ENCODE data around the gene CRCP. TPM values are rescaled to one million over a fixed set of nuclear protein-coding genes. Genes with fewer than 3 reads are reported as not detected.

The CRCP gene
- total RNA-seq, 1 donor from 2014 or later: 26.8 TPM

DNA sequence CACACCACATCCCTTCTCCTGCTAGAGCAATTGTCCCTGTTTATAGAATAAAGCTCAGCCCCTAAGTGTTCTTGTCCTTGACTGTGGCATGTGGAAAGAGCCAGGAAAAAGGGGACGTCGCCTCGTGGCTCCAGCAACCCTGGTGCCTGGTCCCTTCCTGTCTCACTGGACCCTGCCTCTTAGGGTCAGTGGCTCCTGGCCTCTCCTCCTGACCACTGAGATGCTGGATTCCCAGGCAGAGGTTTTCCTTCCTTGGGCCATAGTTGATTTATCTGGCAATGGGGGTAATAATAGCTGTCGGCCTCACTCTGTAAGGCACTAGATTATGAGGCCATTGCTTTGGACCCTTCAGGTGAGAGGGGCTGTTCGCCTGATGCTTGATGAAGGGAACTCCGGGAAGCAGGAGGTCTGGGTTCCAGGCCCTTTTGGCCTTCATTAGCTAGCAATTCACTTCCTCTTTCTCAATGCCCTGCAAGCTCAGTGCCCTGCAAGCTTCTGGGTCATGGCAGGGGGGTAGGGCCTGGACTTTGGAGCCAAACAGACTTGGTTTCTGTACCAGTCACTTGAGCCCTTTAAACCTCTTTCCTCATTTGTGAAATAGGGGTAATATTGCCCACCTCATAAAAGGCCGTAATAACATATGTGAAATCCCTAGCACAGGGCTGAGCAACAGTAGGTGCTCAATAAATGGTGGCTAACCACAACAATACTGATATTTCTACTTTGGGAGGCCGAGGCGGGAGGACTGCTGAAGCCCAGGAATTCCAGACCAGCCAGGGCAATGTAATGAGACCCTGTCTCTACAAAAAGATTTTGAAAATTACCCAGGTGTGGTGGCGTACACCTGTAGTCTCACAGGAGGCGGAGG is 38.0 kb upstream of the CRCP start:
- peak overlapping the region; percentile 94 for H3K4me2 ChIP-seq (ENCODE audit: low read length)
- H3K4me1 Mint-ChIP-seq (ENCODE audit: low read depth, unreplicated experiment): peaks cover 15% of the 10 kb centered on the region
- peak overlapping the region; percentile 49 for H3K27ac ChIP-seq (ENCODE audit: low read depth, low read length)
- no peaks in the 10 kb centered on the region for H3K36me3 ChIP-seq (ENCODE audit: insufficient read depth, low read length)
- no peaks in the 10 kb centered on the region for H3K27me3 Mint-ChIP-seq (ENCODE audit: low read depth, unreplicated experiment)
- peaks cover 32% of the 10 kb centered on the region for H3K79me2 ChIP-seq (ENCODE audit: insufficient read depth, low read length)
- H3K4me3 ChIP-seq (ENCODE audit: insufficient read depth, low read depth, low read length): peak overlapping the region; percentile 88
- H3K4me3 Mint-ChIP-seq (ENCODE audit: unreplicated experiment): peak overlapping the region; percentile 81
- no peak for TF ChIP-seq EZH2 (IDR thresholded peaks at IDR 0.05; ENCODE audit: insufficient read depth, low read length)
- TF ChIP-seq, protein P1, sequence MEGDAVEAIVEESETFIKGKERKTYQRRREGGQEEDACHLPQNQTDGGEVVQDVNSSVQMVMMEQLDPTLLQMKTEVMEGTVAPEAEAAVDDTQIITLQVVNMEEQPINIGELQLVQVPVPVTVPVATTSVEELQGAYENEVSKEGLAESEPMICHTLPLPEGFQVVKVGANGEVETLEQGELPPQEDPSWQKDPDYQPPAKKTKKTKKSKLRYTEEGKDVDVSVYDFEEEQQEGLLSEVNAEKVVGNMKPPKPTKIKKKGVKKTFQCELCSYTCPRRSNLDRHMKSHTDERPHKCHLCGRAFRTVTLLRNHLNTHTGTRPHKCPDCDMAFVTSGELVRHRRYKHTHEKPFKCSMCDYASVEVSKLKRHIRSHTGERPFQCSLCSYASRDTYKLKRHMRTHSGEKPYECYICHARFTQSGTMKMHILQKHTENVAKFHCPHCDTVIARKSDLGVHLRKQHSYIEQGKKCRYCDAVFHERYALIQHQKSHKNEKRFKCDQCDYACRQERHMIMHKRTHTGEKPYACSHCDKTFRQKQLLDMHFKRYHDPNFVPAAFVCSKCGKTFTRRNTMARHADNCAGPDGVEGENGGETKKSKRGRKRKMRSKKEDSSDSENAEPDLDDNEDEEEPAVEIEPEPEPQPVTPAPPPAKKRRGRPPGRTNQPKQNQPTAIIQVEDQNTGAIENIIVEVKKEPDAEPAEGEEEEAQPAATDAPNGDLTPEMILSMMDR (IDR thresholded peaks at IDR 0.05; ENCODE audit: insufficient read depth, low read depth, low read length): no peak
- no peaks in the 10 kb centered on the region for H3K9me3 Mint-ChIP-seq (ENCODE audit: unreplicated experiment)
- H4K20me1 ChIP-seq (ENCODE audit: insufficient read depth, low read length): peaks cover 7% of the 10 kb centered on the region
- H3K9me3 ChIP-seq (ENCODE audit: insufficient read depth, low read depth, low read length): no peaks in the 10 kb centered on the region
- no peak overlapping the region for H3K27ac Mint-ChIP-seq (ENCODE audit: unreplicated experiment)
- DNase-seq (ENCODE audit: low read depth) (no peak), FAIRE-seq (no peak)
- no peaks in the 10 kb centered on the region for H3K27me3 ChIP-seq (ENCODE audit: insufficient read depth, low read length)
- peaks cover 8% of the 10 kb centered on the region for H3K4me1 ChIP-seq (ENCODE audit: insufficient read depth, low read length)
- H3K9ac ChIP-seq (ENCODE audit: low read length): peak overlapping the region; percentile 85
- H3K36me3 Mint-ChIP-seq (ENCODE audit: low read depth, unreplicated experiment): no peaks in the 10 kb centered on the region
- peak overlapping the region; percentile 94 for H2AFZ ChIP-seq (ENCODE audit: low read depth, low read length)

DNA sequence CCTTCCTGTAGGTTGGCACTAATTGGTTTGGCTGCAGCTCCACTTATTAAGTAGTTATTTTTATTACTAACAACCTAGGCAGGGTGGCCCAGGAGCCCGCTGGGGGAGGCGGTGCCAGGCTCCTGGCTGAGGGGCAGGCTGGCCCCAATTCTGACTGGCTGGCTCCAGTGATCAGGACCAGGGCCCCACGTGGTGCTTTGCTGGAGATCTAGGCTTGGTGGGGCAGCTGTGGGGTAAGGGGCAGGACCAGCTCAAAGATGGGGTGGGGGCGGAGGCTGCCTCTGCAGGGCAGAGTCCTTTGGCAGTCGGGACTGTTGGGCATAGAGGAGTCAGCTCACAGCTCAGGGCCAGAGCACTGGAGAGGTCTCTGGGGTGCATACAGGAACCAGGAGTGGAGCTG is 36.6 kb upstream of the CRCP start:
- peaks cover 32% of the 10 kb centered on the region for H3K79me2 ChIP-seq (ENCODE audit: insufficient read depth, low read length)
- Mint-ChIP-seq H3K4me1 (ENCODE audit: low read depth, unreplicated experiment) (peaks cover 7% of the 10 kb centered on the region), H3K9me3 (ENCODE audit: unreplicated experiment) (no peaks in the 10 kb centered on the region), H3K27ac (ENCODE audit: unreplicated experiment) (no peak overlapping the region), H3K27me3 (ENCODE audit: low read depth, unreplicated experiment) (no peaks in the 10 kb centered on the region), H3K4me3 (ENCODE audit: unreplicated experiment) (peak overlapping the region; percentile 57), H3K36me3 (ENCODE audit: low read depth, unreplicated experiment) (peaks cover 6% of the 10 kb centered on the region)
- no peak overlapping the region for H3K9ac ChIP-seq (ENCODE audit: low read length)
- H3K27ac ChIP-seq (ENCODE audit: low read depth, low read length): no peak overlapping the region
- no peaks in the 10 kb centered on the region for H3K36me3 ChIP-seq (ENCODE audit: insufficient read depth, low read length)
- no peaks in the 10 kb centered on the region for H3K9me3 ChIP-seq (ENCODE audit: insufficient read depth, low read depth, low read length)
- no peaks in the 10 kb centered on the region for H3K27me3 ChIP-seq (ENCODE audit: insufficient read depth, low read length)
- peaks cover 9% of the 10 kb centered on the region for H4K20me1 ChIP-seq (ENCODE audit: insufficient read depth, low read length)
- no peak overlapping the region for H3K4me3 ChIP-seq (ENCODE audit: insufficient read depth, low read depth, low read length)
- H2AFZ ChIP-seq (ENCODE audit: low read depth, low read length): no peak overlapping the region
- H3K4me1 ChIP-seq (ENCODE audit: insufficient read depth, low read length): peaks cover 8% of the 10 kb centered on the region
- no peak for DNase-seq (ENCODE audit: low read depth)
- no peak overlapping the region for H3K4me2 ChIP-seq (ENCODE audit: low read length)
- FAIRE-seq: no peak
- no peak for TF ChIP-seq EZH2 (IDR thresholded peaks at IDR 0.05; ENCODE audit: insufficient read depth, low read length)

DNA sequence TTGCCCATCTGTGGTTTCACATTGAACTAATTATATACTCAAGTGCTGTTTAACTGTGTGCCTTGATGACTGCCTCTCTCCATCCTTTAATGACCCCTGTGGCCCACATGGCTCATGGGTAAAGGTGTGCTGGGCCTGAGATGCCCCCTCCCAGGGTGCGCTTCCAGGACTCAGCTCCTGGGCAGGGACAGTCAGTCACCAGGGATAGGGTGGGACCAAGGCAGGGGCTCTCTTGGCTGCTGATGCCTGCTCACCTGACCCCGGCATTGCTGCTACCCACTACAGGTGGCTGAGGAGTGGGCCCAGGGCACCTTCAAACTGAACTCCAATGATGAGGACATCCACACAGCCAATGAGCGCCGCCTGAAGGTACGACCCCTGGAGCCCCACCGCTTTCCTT is 32.6 kb upstream of the CRCP start:
- no peaks in the 10 kb centered on the region for H3K36me3 ChIP-seq (ENCODE audit: insufficient read depth, low read length)
- no peaks in the 10 kb centered on the region for H3K4me1 ChIP-seq (ENCODE audit: insufficient read depth, low read length)
- no peaks in the 10 kb centered on the region for H3K27me3 ChIP-seq (ENCODE audit: insufficient read depth, low read length)
- H3K79me2 ChIP-seq (ENCODE audit: insufficient read depth, low read length): peaks cover 19% of the 10 kb centered on the region
- no peaks in the 10 kb centered on the region for H3K9me3 Mint-ChIP-seq (ENCODE audit: unreplicated experiment)
- TF ChIP-seq EZH2 (IDR thresholded peaks at IDR 0.05; ENCODE audit: insufficient read depth, low read length): no peak
- TF ChIP-seq, protein P1 (IDR thresholded peaks at IDR 0.05; ENCODE audit: insufficient read depth, low read depth, low read length): no peak
- no peak overlapping the region for H3K4me2 ChIP-seq (ENCODE audit: low read length)
- H3K27ac Mint-ChIP-seq (ENCODE audit: unreplicated experiment): no peak overlapping the region
- no peak overlapping the region for H3K27ac ChIP-seq (ENCODE audit: low read depth, low read length)
- no peak overlapping the region for H2AFZ ChIP-seq (ENCODE audit: low read depth, low read length)
- H3K4me3 ChIP-seq (ENCODE audit: insufficient read depth, low read depth, low read length): no peak overlapping the region
- DNase-seq (ENCODE audit: low read depth) (no peak), FAIRE-seq (no peak)
- H3K4me3 Mint-ChIP-seq (ENCODE audit: unreplicated experiment): no peak overlapping the region
- peaks cover 9% of the 10 kb centered on the region for H4K20me1 ChIP-seq (ENCODE audit: insufficient read depth, low read length)
- H3K4me1 Mint-ChIP-seq (ENCODE audit: low read depth, unreplicated experiment): no peaks in the 10 kb centered on the region
- H3K27me3 Mint-ChIP-seq (ENCODE audit: low read depth, unreplicated experiment): no peaks in the 10 kb centered on the region
- no peaks in the 10 kb centered on the region for H3K9me3 ChIP-seq (ENCODE audit: insufficient read depth, low read depth, low read length)
- no peak overlapping the region for H3K9ac ChIP-seq (ENCODE audit: low read length)
- peaks cover 16% of the 10 kb centered on the region for H3K36me3 Mint-ChIP-seq (ENCODE audit: low read depth, unreplicated experiment)

Measured in astrocyte (in vitro differentiated cells and primary cell).